OCI-LY3 (cell line): ENCODE data around the gene ADIG.

Experiments used
- H2AFZ ChIP-seq: fragments of 200-600, 300-600 bp; shearing (Covaris generic); 2 replicates; pipeline ENCODE4 v1.6.0; 2014; ENCODE audit warnings: antibody characterized with exemption, low read depth, low read length
- H3K27ac ChIP-seq: fragments of 200-600, 300-600 bp; sonication (generic); 2 replicates; pipeline ENCODE4 v1.5.1; 2014; ENCODE audit warnings: mild to moderate bottlenecking, low read length, moderate library complexity, mixed read lengths
- H3K27me3 ChIP-seq: fragments of 200-600, 300-600 bp; sonication (generic); 2 replicates; pipeline ENCODE4 v1.6.1; 2014; ENCODE audit warnings: low read depth, low read length, mixed read lengths
- H3K36me3 ChIP-seq: fragments of 200-600, 300-600 bp; sonication (generic); replicated peaks from 2 replicates; pipeline ENCODE3; 2014; ENCODE audit warnings: low read depth, low read length, mixed read lengths
- H3K4me1 ChIP-seq: fragments of 300-600, 200-600 bp; sonication (generic); 2 replicates; pipeline ENCODE4 v1.6.1; 2014; ENCODE audit warnings: low read length, mixed read lengths
- H3K4me2 ChIP-seq: fragments of 200-600, 300-600 bp; sonication (generic); 2 replicates; pipeline ENCODE4 v1.6.1; 2014; ENCODE audit warnings: low read length, mixed read lengths
- H3K4me3 ChIP-seq: fragments of 300-600, 200-600 bp; sonication (generic); 2 replicates; pipeline ENCODE4 v1.5.1; 2014; ENCODE audit warnings: antibody characterized with exemption, mild to moderate bottlenecking, low read length, moderate library complexity
- H3K79me2 ChIP-seq: fragments of 300-600, 200-600 bp; shearing (Covaris generic); 2 replicates; pipeline ENCODE4 v1.6.1; 2014; ENCODE audit warnings: mild to moderate bottlenecking, low read length, mixed read lengths
- H3K9ac ChIP-seq: fragments of 300-600, 200-600 bp; shearing (Covaris generic); 2 replicates; pipeline ENCODE4 v1.6.0; 2014; ENCODE audit warnings: mild to moderate bottlenecking, low read length, moderate library complexity
- H3K9me3 ChIP-seq: fragments of 200-600, 300-600 bp; shearing (Covaris generic); 2 replicates; pipeline ENCODE4 v1.6.1; 2014; ENCODE audit warnings: low read length, mixed read lengths; ENCODE audit not compliant: insufficient read depth
- H4K20me1 ChIP-seq: fragments of 200-600, 300-600 bp; sonication (generic); 2 replicates; pipeline ENCODE4 v1.6.1; 2016; ENCODE audit warnings: low read length, mixed read lengths; ENCODE audit not compliant: insufficient read depth
- CTCF ChIP-seq: fragments of 200-600, 300-600 bp; sonication (generic); IDR thresholded peaks from 2 replicates; pipeline ENCODE4 v1.5.1; 2014; ENCODE audit warnings: antibody characterized with exemption, low read length, low read depth
- EZH2phosphoT487 ChIP-seq: fragments of 200-600 bp; shearing (Covaris generic); IDR thresholded peaks from 2 replicates; pipeline ENCODE4 v1.6.1; 2018; ENCODE audit warnings: antibody characterized with exemption, mixed run types, low read depth

The ADIG gene

GRCh38 chr20:38555395-38555794, 25.6 kb upstream of the ADIG start:
- Histone ChIP-seq H2AFZ (no peak overlapping the region), H4K20me1 (no peaks in the 10 kb centered on the region), H3K4me2 (no peak overlapping the region), H3K27me3 (no peaks in the 10 kb centered on the region), H3K9ac (no peak overlapping the region), H3K4me3 (no peak overlapping the region), H3K27ac (no peak overlapping the region), H3K36me3 (peaks cover 69% of the 10 kb centered on the region), H3K79me2 (no peaks in the 10 kb centered on the region), H3K9me3 (no peaks in the 10 kb centered on the region), H3K4me1 (no peaks in the 10 kb centered on the region)
- TF ChIP-seq CTCF: no peak
- no peak for TF ChIP-seq EZH2phosphoT487

- Histone ChIP-seq H2AFZ (no peak overlapping the region), H3K36me3 (peaks cover 57% of the 10 kb centered on the region), H3K9me3 (no peaks in the 10 kb centered on the region), H3K79me2 (no peaks in the 10 kb centered on the region), H3K27ac (no peak overlapping the region), H3K27me3 (no peaks in the 10 kb centered on the region), H3K4me1 (no peaks in the 10 kb centered on the region), H3K9ac (no peak overlapping the region), H3K4me2 (no peak overlapping the region), H3K4me3 (no peak overlapping the region), H4K20me1 (no peaks in the 10 kb centered on the region)
- TF ChIP-seq EZH2phosphoT487 (no peak), CTCF (no peak)
These were observed 23.8 kb upstream of the ADIG start for GRCh38 chr20:38557174-38557573.

DNA sequence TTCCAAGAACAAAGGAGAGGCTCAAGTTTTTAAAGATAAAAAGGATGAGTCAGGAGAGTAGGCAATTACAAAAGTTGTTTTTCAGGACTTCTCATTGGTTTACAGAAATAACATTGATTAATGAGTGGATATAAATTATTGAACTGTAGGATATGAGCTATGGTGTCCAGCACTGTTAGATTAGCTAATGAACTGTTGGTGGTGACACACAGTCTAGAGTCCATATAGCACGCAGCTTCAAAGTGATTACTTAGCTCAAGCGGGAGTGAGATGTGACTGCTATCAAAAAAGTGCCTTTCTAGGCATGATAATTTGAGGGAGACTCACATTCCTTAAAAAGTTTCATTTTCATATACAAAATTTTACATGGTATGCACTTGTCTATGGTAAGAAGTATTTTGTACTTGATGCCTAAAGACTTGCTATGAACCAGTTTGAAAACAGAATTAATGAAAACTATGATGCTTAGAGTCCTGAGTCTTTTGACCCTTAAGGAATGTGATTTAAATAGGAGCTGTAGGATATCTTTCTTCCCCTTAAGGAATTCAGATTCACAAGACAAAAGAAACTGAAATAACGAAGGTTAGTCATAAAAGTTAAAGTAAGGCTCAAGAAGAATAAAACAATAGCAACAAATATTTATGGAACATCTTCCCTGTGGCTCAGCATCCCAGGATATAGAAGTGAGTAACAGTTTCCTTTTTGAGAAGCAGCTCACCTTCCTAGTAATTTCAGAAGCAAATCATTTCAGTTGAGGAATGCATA, 22.2 kb upstream of the ADIG start:
- no peak for TF ChIP-seq CTCF
- no peak for TF ChIP-seq EZH2phosphoT487
- Histone ChIP-seq H3K9me3 (no peaks in the 10 kb centered on the region), H4K20me1 (no peaks in the 10 kb centered on the region), H3K4me3 (no peak overlapping the region), H3K4me1 (no peaks in the 10 kb centered on the region), H2AFZ (no peak overlapping the region), H3K36me3 (peaks cover 54% of the 10 kb centered on the region), H3K4me2 (no peak overlapping the region), H3K79me2 (no peaks in the 10 kb centered on the region), H3K27me3 (no peaks in the 10 kb centered on the region), H3K27ac (no peak overlapping the region), H3K9ac (no peak overlapping the region)

DNA sequence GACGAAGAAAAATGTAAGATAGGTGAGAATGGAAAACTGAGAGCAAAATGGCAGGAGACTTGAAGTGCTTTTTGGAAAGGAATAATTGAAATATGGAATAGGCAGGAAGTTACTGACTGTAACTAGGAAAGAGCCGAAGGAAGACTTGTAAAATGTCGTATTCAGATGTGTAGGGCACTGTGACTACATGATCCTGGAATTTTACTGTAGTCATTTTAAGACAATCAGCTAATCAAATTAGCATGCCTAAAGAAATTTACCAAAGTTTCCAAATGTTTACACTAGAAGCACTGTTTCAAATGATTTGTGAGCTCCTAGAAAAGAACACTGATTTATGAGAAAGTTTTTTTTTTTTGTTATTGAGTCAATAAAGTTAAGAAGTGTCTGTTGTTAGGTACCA, 21.2 kb upstream of the ADIG start:
- Histone ChIP-seq H3K27ac (no peak overlapping the region), H3K36me3 (peaks cover 44% of the 10 kb centered on the region), H3K79me2 (no peaks in the 10 kb centered on the region), H3K4me3 (no peak overlapping the region), H4K20me1 (no peaks in the 10 kb centered on the region), H3K4me1 (no peaks in the 10 kb centered on the region), H3K9ac (no peak overlapping the region), H2AFZ (no peak overlapping the region), H3K4me2 (no peak overlapping the region), H3K27me3 (no peaks in the 10 kb centered on the region), H3K9me3 (no peaks in the 10 kb centered on the region)
- TF ChIP-seq CTCF (no peak), EZH2phosphoT487 (no peak)
